GM19324 (cell line): ENCODE results near the gene COMP.

Experiments
- ATAC-seq: cut with Tn5 transposase; IDR thresholded peaks from one replicate; pipeline ENCODE4 v1.9.1; 2021; ENCODE audit warnings: mild to moderate bottlenecking, moderate library complexity; ENCODE audit not compliant: unreplicated experiment, low FRiP score

Gene COMP

DNA sequence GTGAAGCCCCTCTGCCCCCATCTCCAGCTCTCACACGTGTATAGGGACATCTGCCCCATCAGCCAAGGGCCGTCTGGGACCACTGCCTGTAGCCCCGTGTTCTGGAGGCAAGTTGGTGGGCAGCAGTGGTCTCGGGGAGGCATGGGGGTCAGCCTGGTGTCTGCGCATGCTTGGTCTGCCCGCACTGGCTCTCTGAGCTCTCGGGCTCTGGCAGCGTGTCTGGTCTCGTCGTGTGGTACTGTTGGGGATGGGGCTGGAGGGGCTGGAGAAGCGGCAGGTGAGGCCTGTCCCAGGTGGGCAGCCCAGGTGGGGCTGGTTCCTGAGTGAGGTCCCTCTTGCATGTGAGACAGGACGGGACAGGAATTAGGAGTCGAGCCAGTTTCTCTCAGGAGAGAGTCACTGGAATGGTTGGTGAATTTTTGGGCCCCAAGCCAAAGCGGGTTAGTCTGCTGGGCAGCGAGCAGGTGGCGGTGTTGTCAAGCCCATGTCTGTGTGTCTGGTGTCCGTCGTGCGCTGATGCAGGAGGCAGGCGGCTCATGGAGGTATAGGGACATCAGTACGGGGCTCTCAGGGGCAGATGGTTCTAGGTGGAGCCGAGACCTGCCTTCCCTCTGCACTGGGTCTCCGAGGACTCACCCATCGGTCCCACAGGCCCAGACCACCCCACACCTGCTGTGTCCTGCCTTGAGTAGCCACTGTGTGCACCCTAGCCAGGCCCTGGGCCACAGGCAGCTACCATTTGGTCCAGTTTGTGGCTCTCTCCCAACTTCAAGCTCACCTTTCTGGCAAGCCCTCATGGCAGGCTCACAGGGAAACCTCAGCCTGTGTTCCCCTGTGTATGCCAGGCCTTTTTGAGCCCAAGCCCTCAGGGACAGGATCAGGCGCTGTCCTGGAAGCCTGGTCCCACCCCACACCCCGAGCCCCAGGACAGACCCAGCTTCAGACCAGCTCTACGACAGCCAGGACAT lies 18.2 kb downstream of the COMP start:
- ATAC-seq = no peak

DNA sequence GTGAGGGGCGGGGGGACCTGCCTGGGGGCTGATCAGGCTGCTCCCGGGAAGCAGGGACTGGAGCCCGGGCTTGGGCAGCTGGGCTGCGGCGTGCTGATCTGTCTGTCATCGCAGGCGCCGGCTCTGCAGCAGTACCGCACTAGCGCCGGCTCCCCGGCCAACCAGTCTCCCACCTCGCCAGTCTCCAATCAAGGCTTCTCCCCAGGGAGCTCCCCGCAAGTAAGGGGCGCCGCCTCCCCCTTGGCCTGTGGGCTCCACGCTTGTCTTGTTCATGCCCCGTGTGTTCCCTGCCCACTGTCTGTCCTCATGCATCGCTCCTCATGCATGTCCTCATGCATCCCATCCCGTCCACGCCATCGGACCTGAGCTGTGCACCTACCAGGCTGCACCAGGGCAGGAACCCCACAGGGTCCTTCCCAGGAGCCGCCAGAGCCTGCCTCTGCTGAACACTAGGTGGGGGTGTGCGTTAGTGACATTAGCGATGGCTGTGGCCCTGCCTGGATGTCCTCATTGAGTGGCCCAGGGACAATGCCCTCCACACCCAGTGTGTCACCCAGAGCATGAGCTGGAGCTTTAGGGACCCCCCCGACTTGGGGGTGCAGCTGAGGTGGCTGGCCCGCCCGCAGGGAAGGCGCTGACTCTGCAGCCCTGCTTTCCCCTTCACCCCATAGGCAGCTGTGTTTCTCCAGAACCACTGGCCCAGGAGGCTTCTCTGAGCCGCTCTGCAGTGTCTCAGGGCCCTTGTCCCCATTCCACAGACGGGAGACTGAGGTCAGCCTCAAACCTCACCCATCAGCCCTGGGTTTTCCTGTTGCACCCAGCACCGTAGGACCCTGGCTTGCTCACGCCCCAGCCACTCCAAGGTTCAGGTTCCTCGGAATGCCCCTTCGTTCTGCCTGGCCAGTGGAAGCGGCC lies 19.5 kb downstream of the COMP start:
- no peak for ATAC-seq

GRCh38 chr19:18770663-18771327 lies 20.3 kb downstream of the COMP start:
- no peak for ATAC-seq

GRCh38 chr19:18769989-18770528 lies 21.0 kb downstream of the COMP start:
- no peak for ATAC-seq

DNA sequence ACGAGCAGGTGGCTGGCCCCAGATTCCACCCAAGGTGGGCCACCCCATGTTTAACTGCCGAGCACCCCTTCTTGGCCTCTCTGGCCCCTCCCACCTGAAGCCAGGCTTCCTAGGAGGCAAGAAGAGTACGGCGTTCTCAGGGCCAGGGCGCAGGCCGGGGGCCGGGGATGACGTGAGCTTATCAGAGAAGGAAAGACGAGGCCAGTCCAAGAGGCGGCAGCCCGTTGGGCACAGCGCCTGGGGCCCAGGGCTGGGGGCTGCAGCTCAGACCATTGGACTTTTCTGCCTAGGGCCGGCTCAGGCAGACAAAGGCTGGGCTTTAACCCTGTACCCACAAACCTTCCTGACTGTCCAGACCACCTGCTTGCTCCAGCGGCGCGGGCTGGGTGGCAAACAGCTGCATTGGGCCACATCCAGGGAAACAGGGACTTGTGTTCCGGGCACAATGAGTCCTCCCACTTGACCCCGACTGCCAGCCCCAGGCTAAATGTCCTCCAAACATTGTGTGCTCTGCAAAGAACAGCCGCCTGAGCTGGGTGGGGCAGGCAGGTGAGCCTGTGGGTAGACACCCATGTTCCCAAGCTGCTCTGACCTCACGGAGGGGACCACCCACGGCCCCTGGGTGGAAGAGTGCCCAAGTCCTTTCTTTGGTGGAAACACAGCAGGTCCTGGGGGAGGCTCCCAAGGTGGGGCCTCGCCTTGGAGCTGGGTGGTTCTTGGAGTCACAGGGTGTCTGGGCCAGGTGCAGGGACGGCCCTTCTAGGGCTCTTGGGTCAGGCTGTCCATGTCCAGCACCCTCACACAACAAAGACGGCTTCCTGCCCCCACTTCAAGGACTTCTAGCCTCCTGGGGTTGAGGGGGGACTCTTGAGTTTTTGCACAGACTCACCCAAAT lies 21.9 kb downstream of the COMP start:
- no peak for ATAC-seq

DNA sequence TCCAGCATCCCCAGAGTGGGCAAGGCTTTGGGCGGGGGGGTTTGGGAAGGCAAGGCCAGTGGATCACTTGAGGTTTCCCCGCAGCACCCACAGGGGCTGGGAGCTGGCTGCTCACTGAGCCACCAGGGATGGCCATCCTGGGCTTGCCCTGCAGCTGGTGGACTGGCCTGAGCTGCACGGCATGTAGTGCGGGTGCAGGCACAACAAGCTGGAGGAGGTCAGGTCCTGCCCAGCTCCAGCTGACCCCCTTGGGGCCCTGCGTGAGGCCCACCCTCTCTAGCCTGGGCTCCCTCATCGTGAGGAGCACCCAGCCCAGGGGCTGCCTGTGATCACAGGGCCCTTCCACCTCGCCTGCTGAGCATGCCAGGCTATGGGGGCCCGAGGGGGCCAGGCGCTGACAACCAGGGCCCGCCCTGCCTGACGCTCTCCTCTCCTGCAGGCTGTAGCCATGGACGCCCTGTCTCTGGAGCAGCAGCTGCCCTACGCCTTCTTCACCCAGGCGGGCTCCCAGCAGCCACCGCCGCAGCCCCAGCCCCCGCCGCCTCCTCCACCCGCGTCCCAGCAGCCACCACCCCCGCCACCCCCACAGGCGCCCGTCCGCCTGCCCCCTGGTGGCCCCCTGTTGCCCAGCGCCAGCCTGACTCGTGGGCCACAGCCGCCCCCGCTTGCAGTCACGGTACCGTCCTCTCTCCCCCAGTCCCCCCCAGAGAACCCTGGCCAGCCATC lies 22.9 kb downstream of the COMP start:
- no peak for ATAC-seq

DNA sequence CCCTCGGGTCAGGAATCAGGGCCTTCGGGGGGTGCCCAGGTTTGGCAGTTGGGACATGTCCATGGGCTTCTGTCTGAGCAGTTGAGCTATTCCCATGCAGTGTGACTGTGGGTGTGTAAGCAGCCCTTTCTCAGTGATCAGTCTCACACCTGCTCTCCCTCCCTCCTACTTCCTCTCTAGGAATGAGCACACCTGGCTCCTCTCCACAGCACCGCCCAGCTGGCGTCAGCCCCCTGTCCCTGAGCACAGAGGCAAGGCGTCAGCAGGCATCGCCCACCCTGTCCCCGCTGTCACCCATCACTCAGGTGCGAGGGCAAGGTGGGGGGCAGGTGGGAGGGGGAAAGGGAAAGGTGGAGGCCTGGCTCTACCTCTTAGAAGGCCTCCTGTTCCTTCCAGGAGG lies 25.9 kb downstream of the COMP start:
- ATAC-seq = no peak

DNA sequence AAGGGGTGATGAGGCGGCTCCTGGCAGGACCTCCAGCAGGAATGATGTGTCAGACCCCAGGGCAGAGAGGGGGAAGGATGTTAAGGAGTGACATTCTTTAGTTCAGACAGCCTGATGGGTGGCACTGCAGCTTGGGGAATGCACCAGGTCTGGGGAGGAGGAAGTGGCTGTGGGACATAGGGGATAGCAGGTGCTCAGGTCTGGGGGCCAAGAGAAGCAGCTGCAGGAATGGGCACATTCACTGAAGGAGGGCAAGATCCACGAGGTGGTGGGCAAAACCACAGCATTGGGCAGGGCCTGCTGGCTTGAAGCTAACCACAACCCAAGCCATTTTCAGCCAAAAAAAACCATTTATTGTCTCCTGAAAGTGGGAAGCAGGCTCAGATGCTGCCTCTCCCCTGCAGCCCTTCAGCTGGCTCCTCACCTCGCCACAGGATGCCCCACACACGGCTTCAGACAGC lies 26.5 kb downstream of the COMP start:
- no peak for ATAC-seq

GRCh38 chr19:18763674-18764590 lies 27.2 kb downstream of the COMP start:
- no peak for ATAC-seq

- ATAC-seq = no peak
These were observed 28.7 kb downstream of the COMP start for GRCh38 chr19:18762125-18763023.

GRCh38 chr19:18761531-18762110 lies 29.5 kb downstream of the COMP start:
- no peak for ATAC-seq

DNA sequence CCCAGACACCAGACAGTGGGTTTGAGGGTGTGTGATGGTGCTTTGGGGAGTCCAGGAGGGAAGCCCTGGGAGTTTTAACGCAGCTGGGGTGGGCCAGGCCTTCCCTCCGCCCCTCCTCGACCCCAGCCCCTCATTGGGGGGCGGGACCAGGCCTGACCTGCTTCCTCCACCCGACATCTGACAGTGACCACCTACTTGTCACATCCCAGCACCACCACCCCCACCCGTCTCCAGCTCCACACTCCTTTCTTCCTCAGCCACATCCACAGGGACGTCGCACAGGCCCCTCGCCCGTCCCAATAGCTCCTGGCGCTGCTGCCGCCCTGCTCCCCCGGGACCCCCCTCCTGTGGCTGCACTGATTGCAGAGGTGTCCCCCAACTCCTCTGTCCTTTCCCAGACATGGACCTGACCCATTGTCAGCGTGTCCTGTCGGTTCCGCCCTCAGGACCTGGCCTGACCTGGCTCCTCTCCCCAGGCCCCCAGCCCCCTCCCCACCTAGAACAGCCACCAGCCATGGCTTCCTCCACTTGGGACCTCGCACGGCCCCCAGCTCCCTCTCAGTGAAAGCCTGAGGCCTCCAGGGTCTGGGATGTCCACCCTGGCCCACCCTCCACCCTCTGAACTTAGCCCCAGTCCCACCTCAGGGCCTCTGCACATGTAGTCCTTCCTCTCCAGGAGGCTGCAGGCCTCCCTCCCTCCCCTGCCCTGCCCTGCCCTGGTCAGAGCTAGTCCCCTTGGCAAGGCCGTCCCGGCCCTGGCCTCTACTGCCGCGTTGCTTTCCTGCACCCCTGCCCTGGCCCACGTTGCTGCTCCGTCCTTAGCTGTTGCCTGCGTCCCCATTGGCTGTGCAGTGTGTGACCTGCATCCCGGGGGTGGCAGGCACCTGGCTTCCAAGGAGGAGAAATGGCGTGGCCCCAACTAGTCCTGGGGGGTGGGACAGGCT lies 30.4 kb downstream of the COMP start:
- no peak for ATAC-seq

DNA sequence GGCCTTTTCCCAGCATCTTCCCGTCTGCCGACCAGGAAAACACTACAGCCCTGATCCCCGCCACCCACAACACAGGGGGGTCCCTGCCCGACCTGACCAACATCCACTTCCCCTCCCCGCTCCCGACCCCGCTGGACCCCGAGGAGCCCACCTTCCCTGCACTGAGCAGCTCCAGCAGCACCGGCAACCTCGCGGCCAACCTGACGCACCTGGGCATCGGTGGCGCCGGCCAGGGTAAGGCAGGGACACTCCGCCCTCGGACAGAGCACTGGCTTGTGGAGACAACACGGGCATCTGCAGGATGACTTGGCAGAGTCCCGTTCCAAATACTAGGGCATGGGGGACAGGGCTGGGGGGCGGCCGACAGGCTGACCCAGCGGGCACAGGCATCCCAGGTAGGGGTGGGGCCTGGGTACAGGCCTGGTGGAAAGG lies 31.1 kb downstream of the COMP start:
- no peak for ATAC-seq

DNA sequence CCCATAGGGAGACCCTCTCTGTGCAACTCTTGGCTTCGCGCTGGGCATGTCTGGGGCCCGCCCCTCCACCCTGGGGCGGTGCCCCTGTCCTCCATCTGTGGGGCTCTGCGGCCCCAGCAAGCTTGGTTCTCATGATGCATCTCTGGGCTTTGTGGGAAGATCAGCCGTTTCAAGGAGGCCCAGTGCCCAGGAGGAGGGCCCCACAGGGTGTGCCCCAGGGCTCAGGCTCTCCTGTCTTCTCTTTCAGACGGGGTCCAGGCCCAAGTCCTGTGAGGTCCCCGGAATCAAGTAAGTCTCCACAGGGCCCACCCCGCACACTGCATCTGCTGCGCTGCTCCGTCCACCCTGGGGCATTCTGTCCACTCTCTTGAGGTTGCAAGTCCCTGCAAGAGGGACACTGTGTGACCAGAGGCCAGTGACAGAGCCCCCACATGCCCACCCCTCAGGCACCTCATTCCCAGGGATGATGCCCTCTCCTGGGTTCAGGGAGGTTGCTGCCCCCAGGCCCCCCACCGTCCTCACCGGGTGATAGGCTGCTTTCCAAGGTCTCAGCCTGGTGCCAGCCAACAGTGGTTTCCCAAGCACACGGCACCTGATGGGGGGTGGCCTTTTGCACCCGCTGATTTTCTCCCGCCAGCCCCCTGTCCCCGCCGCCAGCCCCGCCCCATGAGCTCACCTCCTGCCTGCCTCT lies 31.7 kb downstream of the COMP start:
- no peak for ATAC-seq

DNA sequence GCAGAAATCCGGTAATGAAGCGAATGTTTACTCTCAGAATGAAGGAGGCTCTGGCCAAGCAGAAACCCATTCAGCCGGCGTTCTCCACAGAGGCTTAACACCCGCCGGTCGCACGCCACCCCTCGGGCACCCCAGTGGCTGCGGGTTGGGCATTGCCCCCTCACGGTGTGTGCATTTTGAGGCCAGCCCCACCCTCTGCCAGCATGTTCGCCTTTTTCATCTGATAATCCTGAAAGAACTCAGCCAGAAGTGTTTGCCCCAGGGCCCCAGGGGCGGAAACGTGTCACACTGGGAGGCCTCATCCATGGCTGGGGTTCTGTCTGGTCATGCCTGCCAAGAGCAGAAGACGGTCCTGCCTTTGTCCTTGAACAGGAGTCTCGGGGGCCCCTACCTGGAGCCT lies 34.2 kb downstream of the COMP start:
- ATAC-seq = no peak
